Measurements from ENCODE around the gene RNF225.

Gene RNF225

GRCh38 chr19:58395220-58395978 lies at the start of gene RNF225:
Gene RNF225, plus strand, starts transcription at chr19:58395656. Its CDS starts 434 bp downstream, at chr19:58396090.
- TF ChIP-seq, protein P1, sequence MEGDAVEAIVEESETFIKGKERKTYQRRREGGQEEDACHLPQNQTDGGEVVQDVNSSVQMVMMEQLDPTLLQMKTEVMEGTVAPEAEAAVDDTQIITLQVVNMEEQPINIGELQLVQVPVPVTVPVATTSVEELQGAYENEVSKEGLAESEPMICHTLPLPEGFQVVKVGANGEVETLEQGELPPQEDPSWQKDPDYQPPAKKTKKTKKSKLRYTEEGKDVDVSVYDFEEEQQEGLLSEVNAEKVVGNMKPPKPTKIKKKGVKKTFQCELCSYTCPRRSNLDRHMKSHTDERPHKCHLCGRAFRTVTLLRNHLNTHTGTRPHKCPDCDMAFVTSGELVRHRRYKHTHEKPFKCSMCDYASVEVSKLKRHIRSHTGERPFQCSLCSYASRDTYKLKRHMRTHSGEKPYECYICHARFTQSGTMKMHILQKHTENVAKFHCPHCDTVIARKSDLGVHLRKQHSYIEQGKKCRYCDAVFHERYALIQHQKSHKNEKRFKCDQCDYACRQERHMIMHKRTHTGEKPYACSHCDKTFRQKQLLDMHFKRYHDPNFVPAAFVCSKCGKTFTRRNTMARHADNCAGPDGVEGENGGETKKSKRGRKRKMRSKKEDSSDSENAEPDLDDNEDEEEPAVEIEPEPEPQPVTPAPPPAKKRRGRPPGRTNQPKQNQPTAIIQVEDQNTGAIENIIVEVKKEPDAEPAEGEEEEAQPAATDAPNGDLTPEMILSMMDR (IDR thresholded peaks at IDR 0.05; ENCODE audit: borderline replicate concordance, insufficient read depth, low read depth, low read length) = no peak
- no peak within 1 kb of the TSS for H3K4me3 ChIP-seq (ENCODE audit: low read depth, low read length)

DNA sequence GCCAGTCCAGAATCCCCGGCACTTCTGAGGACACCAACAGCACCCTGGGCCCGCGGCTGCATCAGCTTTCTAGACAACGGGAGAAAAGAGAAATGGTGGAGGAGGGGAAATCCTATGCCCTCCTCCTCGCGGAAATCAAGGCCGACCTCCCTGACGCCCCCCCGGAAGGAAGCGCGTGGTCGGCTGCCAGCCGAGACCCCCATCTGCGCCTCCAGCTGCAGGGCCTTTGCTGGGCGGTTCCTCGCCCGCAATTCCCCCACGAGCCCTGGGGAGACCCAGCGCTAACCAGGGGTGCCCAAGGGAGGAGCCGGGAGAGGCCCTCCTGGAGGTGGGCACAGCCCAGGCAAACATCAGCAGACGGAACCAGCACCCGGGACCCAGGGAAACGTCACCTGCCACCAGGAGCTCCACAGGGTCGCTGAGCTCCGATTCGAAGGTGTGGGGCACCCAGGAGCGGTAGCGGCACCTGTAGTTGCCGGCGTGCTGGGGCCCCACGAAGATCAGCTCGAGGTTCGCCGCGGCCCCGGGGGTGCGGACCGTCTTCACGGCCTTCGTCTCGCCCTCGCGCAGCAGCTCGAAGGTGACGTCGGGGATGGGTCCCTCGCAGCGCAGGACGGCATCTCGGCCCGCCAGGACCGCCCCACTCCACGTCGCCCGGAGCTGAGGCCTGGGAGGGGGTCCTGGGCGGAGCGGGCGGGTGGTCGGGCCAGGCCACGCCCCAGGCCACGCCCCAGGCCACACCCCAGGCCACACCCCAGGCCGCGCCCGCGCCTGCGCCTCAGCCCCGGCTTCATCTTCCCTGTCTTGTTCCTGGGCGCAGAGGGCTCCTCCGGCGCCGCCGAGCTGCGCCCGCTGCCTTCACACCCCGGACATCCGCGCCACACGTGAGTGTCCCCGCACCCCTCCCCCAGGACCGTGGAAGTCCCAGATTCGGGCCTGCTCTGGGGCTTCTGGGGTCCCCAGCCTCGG lies 48.2 kb upstream of the RNF225 start:
- H3K4me3 ChIP-seq (ENCODE audit: low read depth, low read length) = peak overlapping the region; percentile 64
- TF ChIP-seq, protein P1 (IDR thresholded peaks at IDR 0.05; ENCODE audit: borderline replicate concordance, insufficient read depth, low read depth, low read length) = no peak

DNA sequence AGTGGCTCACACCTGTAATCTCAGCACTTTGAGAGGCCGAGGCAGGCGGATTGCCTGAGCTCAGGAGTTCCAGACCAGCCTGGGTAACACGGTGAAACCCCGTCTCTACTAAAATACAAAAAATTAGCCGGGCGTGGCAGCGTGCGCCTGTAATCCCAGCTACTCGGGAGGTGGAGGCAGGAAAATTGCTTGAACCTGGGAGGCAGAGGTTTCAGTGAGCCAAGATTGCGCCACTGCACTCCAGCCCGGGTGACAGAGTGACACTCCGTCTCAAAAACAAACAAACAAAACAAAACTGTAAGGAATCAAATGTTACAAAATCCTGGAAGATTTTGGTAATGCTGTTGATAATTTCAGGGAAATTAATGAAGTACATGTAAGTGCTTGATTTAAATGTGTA lies 47.4 kb upstream of the RNF225 start:
- peak overlapping the region; percentile 64 for H3K4me3 ChIP-seq (ENCODE audit: low read depth, low read length)

- TF ChIP-seq, protein P1 (IDR thresholded peaks at IDR 0.05; ENCODE audit: borderline replicate concordance, insufficient read depth, low read depth, low read length) = no peak
- no peak overlapping the region for H3K4me3 ChIP-seq (ENCODE audit: low read depth, low read length)
These were observed 45.9 kb upstream of the RNF225 start for GRCh38 chr19:58349590-58349989.

DNA sequence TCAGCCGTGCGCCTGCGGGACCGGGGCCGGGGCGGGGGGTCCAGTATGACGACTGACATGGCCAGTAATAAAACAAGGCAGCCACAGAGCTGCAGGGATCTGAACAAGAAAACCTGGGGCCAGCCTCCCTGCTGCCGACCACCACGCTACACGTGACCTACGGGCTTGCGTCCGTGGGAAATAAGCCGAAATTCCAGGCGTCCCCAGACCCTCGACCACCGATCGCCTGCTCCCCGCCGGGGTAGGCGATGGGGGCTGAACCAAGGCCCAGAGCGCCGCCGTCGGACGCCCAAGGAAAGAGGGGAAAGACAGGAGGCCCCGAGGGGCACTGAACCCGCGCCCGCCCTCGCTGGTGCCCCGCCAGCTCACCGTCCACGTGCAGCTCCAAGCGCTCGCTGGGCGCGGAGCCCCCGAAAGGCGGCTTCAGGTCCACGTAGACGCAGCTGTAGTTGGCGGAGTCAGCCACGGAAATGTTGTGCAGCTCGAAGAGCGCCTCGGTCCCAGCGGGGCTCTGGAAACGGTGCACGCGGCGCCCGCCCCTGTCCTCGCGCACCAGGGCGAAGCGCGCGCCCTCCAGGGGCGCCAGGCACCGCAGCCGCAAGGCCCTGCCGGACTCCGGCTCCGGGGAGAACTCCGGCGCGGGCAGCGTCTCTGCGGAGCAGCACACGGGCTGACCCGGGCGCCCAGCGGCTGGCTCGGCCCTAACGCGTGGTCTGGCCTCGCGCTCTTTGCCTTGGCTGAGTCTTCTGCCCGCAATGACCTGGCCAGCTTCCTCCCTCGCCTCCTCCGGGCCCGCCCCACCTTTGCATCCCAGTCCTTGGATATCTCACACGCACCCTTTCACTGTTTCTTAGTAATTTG lies 45.2 kb upstream of the RNF225 start:
- no peak overlapping the region for H3K4me3 ChIP-seq (ENCODE audit: low read depth, low read length)
- TF ChIP-seq, protein P1 (IDR thresholded peaks at IDR 0.05; ENCODE audit: borderline replicate concordance, insufficient read depth, low read depth, low read length) = no peak

GRCh38 chr19:58350871-58351557 lies 44.4 kb upstream of the RNF225 start:
- no peak overlapping the region for H3K4me3 ChIP-seq (ENCODE audit: low read depth, low read length)
- TF ChIP-seq, protein P1 (IDR thresholded peaks at IDR 0.05; ENCODE audit: borderline replicate concordance, insufficient read depth, low read depth, low read length) = no peak

Measured in GM12875 (cell line).